HG03139 (cell line): ENCODE data around the gene UGT1A7.
"Not testable (repeated sequence)": the region's sequence is repeated elsewhere in the genome, so short reads cannot be mapped to it uniquely, and the experiment has no call there.

ENCODE experiments used
- ATAC-seq: cut with Tn5 transposase; IDR thresholded peaks from one replicate; pipeline ENCODE4 v1.9.1; 2021; ENCODE audit not compliant: unreplicated experiment

Gene UGT1A7

DNA sequence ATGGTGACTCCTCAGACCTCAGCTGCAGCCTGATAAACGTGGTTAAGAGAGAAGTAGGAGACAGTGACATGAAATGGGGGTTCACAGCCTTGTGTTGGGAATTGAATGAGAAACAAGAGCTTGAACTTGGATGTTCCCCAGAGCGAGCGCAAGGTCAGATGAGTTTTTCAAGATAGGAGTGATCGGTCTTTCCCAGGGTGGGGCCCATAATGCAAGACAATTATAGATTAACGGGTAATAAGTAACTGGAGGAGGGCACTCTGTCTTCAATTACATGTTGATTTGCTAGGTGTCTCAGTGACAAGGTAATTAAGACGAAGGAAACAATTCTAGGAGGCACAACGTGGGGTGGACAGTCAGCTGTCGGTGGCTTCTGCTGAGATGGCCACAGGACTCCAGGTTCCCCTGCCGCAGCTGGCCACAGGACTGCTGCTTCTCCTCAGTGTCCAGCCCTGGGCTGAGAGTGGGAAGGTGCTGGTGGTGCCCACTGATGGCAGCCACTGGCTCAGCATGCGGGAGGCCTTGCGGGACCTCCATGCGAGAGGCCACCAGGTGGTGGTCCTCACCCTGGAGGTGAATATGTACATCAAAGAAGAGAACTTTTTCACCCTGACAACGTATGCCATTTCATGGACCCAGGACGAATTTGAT lies 31.0 kb downstream of the UGT1A7 start, which contains the start of gene UGT1A5:
UGT1A5 (plus strand) TSS at position 297 of the 651 bp plus-strand sequence; CDS start at position 382, 85 bp downstream.
- no peak for ATAC-seq

DNA sequence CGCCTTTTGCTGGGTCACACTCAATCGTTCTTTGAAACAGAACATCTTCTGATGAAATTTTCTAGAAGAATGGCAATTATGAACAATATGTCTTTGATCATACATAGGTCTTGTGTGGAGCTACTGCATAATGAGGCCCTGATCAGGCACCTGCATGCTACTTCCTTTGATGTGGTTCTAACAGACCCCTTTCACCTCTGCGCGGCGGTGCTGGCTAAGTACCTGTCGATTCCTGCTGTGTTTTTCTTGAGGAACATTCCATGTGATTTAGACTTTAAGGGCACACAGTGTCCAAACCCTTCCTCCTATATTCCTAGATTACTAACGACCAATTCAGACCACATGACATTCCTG lies 31.5 kb downstream of the UGT1A7 start:
- ATAC-seq: no peak

DNA sequence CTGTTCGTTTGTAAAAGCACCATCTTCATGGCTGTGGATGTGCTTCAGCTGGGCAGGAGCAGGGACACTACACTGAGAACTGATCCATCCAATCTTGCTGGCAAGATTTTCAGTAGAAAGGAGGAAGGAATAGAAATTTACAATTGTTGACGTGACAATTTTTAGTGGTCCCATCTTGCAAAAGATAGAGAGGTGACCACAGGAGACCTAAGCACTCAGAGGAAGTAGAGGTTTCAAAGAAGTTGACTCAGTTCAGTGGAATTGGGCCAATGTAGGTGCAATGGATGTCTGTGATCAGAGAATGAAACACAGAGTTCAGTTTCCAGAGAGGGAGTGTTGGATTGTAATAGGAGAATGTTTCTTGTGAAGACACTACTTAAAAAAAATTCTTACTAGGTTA lies 32.4 kb downstream of the UGT1A7 start:
- no peak for ATAC-seq

DNA sequence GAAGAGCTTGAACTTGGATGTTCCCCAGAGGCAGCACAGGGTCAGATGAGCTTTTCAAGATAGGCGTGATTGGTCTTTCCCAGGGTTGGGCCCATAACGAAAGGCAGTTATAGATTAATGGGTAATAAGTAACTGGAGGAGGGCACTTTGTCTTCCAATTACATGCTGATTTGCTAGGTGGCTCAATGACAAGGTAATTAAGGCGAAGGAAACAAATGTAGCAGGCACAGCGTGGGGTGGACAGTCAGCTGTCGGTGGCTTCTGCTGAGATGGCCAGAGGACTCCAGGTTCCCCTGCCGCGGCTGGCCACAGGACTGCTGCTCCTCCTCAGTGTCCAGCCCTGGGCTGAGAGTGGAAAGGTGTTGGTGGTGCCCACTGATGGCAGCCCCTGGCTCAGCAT lies 36.9 kb downstream of the UGT1A7 start, which contains the start of gene UGT1A4:
UGT1A4 (plus strand) TSS at position 185 of the 400 bp plus-strand sequence; CDS start at position 270, 85 bp downstream.
- no peak for ATAC-seq

DNA sequence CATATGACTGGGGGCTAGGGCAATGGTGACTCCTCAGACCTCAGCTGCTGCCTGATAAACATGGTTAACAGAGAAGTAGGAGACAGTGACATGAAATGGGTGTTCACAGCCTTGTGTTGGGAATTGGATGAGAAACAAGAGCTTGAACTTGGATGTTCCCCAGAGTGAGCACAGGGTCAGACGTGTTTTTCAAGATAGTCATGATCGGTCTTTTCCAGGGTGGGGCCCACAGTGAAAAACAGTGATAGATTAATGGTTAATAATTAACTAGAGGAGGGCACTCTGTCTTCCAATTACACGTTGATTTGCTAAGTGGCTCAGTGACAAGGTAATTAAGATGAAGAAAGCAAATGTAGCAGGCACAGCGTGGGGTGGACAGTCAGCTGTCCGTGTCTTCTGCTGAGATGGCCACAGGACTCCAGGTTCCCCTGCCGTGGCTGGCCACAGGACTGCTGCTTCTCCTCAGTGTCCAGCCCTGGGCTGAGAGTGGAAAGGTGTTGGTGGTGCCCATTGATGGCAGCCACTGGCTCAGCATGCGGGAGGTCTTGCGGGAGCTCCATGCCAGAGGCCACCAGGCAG lies 47.1 kb downstream of the UGT1A7 start, which contains the start of gene UGT1A3:
UGT1A3 (plus strand) TSS at position 320 of the 579 bp plus-strand sequence; CDS start at position 405, 85 bp downstream.
- no peak for ATAC-seq

DNA sequence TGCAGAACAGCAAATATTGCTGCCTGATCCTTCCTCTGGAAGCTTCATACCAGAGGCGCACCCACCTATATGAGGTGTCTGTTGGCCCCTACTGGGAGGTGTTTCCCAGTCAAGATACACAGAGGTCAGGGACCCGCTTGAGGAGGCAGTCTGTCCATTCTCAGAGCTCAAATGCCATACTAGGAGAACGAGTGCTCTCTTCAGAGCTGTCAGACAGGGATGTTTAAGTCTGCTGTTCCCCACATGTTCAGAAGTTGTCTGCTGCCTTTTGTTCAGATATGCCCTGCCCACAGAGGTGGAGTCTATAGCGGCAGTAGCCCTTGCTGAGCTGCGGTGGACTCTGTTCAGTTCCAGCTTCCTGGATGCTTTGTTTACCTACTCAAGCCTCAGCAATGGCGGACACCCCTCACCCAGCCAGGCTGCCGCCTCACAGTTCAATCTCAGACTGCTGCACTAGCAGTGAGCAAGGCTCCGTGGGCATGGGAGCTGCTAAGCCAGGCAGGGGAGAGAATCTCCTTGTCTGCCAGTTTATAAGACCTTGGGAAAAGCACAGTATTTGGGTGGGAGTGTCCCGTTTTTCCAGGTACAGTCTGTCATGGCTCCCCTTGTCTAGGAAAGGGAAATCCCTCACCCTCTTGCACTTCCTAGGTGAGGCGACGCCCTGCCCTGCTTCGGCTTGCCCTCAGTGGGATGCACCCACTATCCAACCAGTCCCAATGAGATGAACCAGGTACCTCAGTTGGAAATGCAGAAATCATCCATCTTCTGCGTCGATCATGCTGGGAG lies 55.4 kb downstream of the UGT1A7 start:
- ATAC-seq: not testable (repeated sequence)

DNA sequence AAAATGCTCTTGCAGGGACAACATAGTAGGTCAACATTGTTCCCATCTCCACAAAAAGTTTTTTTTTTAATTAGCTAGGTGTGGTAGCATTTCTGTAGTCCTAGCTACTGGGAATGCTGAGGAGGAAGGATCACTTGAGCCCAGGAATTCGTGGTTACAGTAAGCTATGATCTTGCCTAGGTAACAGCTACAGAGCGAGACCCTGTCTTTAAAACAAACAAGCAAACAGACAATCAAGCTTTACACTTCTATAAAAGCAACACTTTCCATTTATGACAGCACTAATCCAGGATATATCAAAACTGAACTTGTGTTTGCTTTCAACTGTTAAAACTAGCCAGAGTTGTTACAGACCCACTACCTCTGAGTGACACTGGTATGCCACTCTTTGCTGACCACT lies 59.2 kb downstream of the UGT1A7 start:
- ATAC-seq: no peak

DNA sequence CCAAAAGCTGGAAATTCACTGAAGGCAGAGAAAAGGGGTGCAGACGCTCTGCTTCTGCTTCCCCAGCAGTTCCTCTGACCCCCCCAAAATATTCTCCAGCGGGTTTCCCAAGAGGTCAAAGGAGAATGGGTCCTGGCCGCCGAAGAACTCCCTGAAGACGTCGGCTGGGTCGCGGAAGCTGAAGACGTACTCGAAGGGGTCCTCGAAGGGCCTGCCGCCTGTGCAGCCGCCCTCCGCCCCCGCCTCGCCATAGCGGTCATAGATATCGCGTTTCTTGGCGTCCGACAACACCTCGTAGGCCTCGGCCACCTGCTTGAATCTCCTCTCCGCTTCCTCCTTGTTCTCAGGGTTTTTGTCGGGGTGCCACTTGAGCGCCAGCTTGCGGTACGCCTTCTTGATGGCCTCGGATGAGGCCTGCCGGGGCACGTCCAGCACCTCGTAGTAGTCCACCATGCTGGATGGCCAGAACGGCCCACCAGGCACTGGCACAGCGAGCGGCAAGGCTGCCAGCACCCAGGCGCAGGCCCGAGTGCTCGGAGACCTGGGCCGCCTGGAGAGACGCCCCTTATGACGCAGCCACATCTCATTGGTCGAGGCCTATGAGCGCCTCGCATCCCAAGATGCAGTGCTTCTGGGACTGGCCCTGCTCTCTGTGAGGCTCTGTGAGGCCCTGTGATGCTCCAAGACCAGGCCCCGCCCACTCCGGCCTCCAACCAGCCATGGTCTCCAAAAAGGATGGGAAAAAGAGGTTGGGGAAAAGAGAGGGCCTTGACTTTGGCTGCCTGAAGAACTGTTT lies 62.0 kb downstream of the UGT1A7 start:
- no peak for ATAC-seq

DNA sequence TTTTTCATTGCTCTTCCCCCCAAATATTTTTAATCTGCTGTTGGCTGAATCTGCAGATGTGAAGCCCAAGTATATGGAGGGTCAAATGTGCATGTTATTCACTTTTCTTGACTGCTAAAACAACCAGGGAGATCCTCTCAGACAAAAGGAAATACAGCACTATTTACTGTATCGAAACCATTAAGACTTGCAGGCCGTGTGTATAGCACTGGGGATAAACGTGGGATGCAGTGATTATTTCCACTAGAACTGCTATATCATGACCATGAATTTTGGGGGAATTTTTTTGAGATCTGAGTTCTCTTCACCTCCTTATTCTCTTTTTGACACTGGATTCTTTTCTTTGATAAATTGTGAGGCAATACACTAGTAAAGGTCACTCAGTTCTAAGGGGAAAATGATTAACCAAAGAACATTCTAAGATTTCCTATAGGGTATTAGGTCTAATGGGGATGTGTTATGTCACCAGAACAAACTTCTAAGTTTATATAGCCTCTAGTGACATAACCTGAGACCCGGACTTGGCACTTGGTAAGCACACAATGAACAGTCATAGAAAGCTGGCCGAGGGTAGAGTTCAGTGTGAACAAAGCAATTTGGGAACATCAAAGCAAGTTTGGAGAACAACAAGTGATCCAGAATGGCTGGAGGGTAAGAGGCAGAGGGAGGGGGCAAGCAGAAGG lies 63.5 kb downstream of the UGT1A7 start:
- no peak for ATAC-seq

DNA sequence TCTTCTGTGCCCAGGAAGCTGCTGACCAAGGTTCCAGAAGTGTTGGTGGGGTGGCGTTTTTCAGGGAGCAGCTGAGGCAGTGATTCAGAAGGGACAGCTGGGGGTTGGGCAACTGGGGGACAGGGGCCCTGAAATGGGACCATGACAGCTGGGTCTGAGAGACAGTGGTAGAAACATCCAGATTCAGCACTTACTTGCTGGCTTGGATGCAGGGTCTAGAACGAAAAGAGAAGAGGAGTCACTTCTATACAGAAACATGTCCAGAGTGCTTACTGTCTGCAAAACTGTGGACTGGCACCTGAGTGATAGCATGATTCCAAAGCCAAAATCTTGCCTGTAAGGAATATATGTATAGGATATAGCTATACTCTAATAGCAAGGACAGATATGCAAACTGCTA lies 64.1 kb downstream of the UGT1A7 start:
- not testable (repeated sequence) for ATAC-seq

DNA sequence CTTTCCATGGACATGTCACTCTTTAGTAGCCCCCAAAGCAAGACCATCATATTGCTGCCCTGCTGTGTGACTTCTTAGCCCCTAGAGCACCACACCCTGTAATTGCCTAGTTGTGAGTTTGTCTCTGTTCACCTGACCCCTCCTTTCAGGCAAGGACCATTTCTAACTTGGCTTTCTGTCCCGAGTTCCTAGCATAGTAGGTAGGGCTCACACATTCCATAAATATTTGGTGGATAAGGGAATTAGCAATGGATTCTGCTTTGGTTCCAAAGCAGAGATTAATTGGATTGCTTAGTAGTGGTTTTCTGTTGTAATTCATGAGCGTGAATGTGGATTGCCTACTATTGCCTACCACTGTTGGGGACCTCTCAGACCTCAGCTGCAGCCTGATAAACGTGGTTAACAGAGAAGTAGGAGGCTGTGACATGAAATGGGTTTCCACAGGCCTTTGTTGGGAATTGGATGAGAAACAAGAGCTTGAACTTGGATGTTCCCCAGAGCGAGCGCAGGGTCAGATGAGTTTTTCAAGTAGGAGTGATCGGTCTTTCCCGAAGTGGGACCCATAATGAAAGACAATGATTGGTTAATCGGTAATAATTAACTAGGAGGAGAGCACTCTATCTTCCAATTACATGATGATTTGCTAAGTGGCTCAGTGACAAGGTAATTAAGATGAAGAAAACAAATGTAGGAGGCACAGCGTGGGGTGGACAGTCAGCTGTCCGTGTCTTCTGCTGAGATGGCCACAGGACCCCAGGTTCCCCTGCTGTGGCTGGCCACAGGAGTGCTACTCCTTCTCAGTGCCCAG lies 65.0 kb downstream of the UGT1A7 start:
- ATAC-seq: no peak

DNA sequence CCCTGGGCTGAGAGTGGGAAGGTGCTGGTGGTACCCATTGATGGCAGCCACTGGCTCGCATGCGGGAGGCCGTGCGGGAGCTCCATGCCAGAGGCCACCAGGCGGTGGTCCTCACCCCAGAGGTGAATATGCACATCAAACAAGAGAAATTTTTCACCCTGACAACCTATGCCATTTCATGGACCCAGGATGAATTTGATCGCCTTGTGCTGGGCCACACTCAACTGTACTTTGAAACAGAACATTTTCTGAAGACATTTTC lies 65.5 kb downstream of the UGT1A7 start:
- no peak for ATAC-seq

DNA sequence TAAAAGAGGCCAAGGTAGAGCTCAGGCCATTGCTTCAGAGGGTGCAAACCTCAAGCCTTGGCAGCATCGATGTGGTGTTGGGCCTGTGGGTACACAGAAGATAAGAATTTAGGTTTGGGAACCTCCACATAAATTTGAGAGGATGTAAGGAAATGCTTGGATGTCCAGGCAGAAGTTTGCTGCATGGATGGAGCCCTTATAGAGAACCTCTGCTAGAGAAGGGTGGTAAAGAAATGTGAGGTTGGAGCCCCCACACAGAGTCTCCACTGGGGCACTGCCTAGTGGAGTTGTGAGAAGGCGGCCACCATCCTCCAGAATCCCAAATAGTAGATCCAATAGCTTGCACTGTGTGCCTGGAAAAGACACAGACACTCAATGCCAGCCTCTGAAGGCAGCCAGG lies 69.0 kb downstream of the UGT1A7 start:
- not testable (repeated sequence) for ATAC-seq

DNA sequence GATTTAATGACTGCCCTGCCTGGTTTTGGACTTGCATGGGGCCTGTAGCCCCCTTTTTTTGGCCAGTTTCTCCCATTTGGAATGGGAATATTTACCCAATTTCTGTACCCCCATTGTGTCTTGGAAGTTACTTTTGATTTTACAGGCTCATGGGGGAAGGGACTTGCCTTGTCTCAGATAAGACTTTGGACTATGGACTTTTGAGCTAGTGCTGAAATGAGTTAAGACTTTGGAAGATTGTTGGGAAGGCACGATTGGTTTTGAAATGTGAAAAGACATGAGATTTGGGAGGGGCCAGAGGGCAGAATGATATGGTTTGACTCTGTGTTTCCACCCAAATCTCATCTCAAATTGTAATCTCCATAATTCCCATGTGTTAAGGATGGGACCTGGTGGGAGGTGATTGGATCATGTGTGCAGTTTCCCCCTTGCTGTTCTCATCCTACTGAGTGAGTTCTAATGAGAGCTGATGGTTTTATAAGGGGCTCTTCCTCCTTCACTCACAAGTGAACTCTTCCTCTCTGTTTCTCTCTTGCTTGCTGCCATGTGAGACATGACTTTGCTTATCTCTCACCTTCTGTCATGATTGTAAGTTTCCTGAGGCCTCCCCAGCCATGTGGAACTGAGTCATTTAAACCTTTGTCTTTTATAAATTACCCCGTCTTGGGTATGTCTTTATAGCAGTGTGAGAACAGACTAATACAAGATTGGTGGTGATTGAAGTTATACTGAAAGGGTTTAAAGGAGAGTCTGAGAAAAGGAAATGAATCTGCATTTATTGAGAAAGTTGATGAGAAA lies 69.7 kb downstream of the UGT1A7 start:
- not testable (repeated sequence) for ATAC-seq

DNA sequence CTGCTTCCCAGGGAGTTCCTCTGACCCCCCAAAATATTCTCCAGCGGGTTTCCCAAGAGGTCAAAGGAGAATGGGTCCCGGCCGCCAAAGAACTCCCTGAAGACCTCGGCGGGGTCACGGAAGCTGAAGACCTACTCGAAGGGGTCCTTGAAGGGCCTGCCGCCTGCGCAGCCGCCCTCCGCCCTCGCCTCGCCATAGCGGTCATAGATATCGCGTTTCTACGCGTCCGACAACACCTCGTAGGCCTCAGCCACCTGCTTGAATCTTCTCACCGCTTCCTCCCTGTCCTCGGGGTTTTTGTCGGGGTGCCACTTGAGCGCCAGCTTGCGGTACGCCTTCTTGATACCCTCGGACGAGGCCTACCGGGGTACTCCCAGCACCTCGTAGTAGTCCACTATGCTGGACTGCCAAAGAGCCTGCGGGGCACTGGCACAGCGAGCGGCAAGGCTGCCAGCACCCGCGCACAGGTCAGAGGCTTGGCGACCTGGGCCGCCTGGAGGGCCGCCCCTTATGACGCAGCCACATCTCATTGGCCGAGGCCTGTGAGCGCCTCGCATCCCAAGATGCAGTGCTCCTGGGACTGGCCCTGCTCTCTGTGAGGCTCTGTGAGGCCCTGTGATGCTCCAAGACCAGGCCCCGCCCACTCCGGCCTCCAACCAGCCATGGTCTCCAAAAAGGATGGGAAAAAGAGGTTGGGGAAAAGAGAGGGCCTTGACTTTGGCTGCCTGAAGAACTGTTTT lies 73.3 kb downstream of the UGT1A7 start:
- no peak for ATAC-seq

DNA sequence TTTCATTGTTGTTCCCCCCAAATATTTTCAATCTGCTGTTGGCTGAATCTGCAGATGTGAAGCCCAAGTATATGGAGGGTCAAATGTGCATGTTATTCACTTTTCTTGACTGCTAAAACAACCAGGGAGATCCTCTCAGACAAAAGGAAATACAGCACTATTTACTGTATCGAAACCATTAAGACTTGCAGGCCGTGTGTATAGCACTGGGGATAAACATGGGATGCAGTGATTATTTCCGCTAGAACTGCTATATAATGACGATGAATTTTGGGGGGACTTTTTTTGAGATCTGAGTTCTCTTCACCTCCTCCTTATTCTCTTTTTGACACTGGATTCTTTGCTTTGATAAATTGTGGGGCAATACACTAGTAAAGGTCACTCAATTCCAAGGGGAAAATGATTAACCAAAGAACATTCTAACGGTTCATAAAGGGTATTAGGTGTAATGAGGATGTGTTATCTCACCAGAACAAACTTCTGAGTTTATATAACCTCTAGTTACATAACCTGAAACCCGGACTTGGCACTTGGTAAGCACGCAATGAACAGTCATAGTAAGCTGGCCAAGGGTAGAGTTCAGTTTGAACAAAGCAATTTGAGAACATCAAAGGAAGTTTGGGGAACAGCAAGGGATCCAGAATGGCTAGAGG lies 74.9 kb downstream of the UGT1A7 start:
- ATAC-seq: no peak

DNA sequence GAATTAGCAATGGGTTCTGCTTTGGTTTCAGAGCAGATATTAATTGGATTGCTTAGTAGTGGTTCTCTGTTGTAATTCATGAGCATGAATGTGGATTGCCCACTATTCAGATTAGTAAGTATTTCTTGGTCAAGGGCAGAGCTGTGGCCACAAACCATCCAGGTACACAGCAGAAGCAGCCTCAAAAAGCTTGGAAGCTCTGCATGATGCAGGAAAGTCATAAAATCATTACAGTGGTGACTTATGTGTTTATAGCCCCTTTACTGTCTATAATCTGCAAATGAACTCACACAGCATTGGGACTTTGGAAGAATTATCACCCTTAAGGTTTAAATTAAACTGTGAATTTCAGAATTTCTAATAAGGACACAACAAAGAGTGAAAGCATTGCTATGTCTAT lies 76.4 kb downstream of the UGT1A7 start:
- ATAC-seq: no peak

DNA sequence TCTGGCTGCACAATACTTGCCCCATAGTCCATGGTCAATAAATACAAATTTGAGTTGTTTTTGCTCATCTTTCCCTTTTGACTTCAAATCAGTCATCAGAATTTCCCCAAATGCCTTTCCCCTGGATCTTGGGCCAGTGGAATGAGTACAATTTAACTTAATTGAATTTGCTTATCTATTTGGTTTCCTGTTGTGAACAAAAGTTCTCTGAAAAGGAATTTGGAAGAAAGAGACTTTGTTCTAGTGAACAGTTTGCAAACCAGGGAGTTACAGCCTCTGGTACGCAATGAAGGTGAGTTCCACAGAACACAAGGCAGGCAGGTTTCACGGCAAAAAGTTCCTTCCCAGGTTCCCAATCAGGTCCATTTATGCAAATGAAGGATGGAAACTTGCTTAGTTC lies 77.1 kb downstream of the UGT1A7 start:
- ATAC-seq: no peak
